ENCODE data around the gene DNAH3. TPM values are rescaled to one million over a fixed set of nuclear protein-coding genes. Genes with fewer than 3 reads are reported as not detected.

DNAH3 gene
- total RNA-seq, 1 experiment from 2014 or later = 0.15 TPM

- TF ChIP-seq CTCF (IDR thresholded peaks at IDR 0.05 in 2 of 3, conservative IDR thresholded peaks at IDR 0.05 in 1 of 3; ENCODE audit: borderline replicate concordance in 1 of 3, insufficient read depth in 1 of 3, low read depth in 2 of 3, low read length in 2 of 3) = no peak
- TF ChIP-seq YY1 (IDR thresholded peaks at IDR 0.05; ENCODE audit: extremely low read depth, insufficient replicate concordance, low read depth, low read length) = no peak
- TF ChIP-seq EZH2 (IDR thresholded peaks at IDR 0.05) = no peak
- TF ChIP-seq FOSL1 (IDR thresholded peaks at IDR 0.05; ENCODE audit: low read depth) = no peak
- no peak for TF ChIP-seq ELF1 (IDR thresholded peaks at IDR 0.05; ENCODE audit: borderline replicate concordance, low read depth)
- TF ChIP-seq CBX3 (IDR thresholded peaks at IDR 0.05; ENCODE audit: low read depth) = no peak
- TF ChIP-seq ZNF274 (IDR thresholded peaks at IDR 0.05; ENCODE audit: low read depth, low read length) = no peak
These were observed 24.8 kb upstream of the DNAH3 start (continued) for GRCh38 chr16:21175397-21175796.

GRCh38 chr16:21172650-21173049, 22.0 kb upstream of the DNAH3 start:
- DNase-seq (ENCODE audit: low read depth, low spot score) = no peak
- Histone ChIP-seq H3K4me3 (replicated peaks in 1 of 2; ENCODE audit: low read depth in 1 of 2, low read length in 2 of 2) (no peak overlapping the region), H3K27me3 (ENCODE audit: insufficient read depth, low read length) (no peaks in the 10 kb centered on the region), H2AFZ (ENCODE audit: low read depth, low read length, poor library complexity, severe bottlenecking) (no peak overlapping the region), H3K9me3 (ENCODE audit: control insufficient read depth in 1 of 2, insufficient read depth in 1 of 2, low read depth in 1 of 2, low read length in 2 of 2) (no peaks in the 10 kb centered on the region), H3K79me2 (ENCODE audit: insufficient read depth, low read length) (no peaks in the 10 kb centered on the region), H3K9ac (ENCODE audit: low read length) (no peak overlapping the region), H3K9me2 (ENCODE audit: insufficient read depth) (no peaks in the 10 kb centered on the region), H3K27ac (ENCODE audit: low read depth, low read length) (no peak overlapping the region), H3K4me2 (ENCODE audit: low read length) (no peak overlapping the region), H3K36me3 (ENCODE audit: control insufficient read depth in 1 of 2, insufficient read depth in 2 of 2, low read length in 2 of 2) (peaks cover 9 to 10% of the 10 kb centered on the region in 2 experiments; a peak in 2 of 4 replicates), H4K20me1 (ENCODE audit: insufficient read depth) (no peaks in the 10 kb centered on the region), H3K4me1 (ENCODE audit: control insufficient read depth in 1 of 2, insufficient read depth in 2 of 2, low read length in 2 of 2) (peaks cover 0 to 6% of the 10 kb centered on the region in 2 experiments; a peak in 1 of 4 replicates)
- no TSS peak for BruUV-seq (replicated peaks)
- RAD21 ChIA-PET (ENCODE audit: low non-redundant PET in 1 of 2, low total read pairs in 2 of 2, uncharacterized antibody in 2 of 2, unreplicated experiment in 2 of 2) = no interaction called here
- intact Hi-C loops (cut with micrococcal nuclease) = no loop called here
- CTCF ChIA-PET = no interaction called here
- TF ChIP-seq REST (IDR thresholded peaks at IDR 0.05; ENCODE audit: low read depth) (no peak), ZNF274 (IDR thresholded peaks at IDR 0.05; ENCODE audit: low read depth, low read length) (no peak), FOSL1 (IDR thresholded peaks at IDR 0.05; ENCODE audit: low read depth) (no peak), CBX3 (IDR thresholded peaks at IDR 0.05; ENCODE audit: low read depth) (no peak), SIN3A (IDR thresholded peaks at IDR 0.05; ENCODE audit: low read depth) (no peak), EGR1 (IDR thresholded peaks at IDR 0.05; ENCODE audit: low read depth) (no peak), ZBTB33 (IDR thresholded peaks at IDR 0.05; ENCODE audit: extremely low read depth, insufficient replicate concordance, low read length) (no peak), EZH2 (IDR thresholded peaks at IDR 0.05) (no peak), SRF (IDR thresholded peaks at IDR 0.05; ENCODE audit: low read depth) (no peak)
- POLR2A ChIA-PET = no interaction called here
- ATAC-seq = no peak
